Left ventricle myocardium inferior (tissue), 1 donor: Measurements from ENCODE around the gene DYNLL2. TPM values are rescaled to one million over a fixed set of nuclear protein-coding genes. Genes with fewer than 3 reads are reported as not detected.

Experiments used
- DNase-seq: peaks from one replicate; pipeline ENCODE4 v3.0.0-alpha.2; 2020
- H3K27ac ChIP-seq: fragments of 200-600 bp; replicated peaks from 2 replicates; pipeline ENCODE4 v1.8.0; 2021
- H3K27me3 ChIP-seq: fragments of 200-600 bp; 2 replicates; pipeline ENCODE4 v1.8.0; 2021; ENCODE audit warnings: low read depth
- H3K36me3 ChIP-seq: fragments of 200-600 bp; 2 replicates; pipeline ENCODE4 v1.8.0; 2021
- H3K4me1 ChIP-seq: fragments of 200-600 bp; 2 replicates; pipeline ENCODE4 v1.8.0; 2021
- H3K4me3 ChIP-seq: fragments of 200-600 bp; 2 replicates; pipeline ENCODE4 v1.8.0; 2021; ENCODE audit warnings: mild to moderate bottlenecking, moderate library complexity
- H3K9me3 ChIP-seq: fragments of 200-600 bp; replicated peaks from 2 replicates; pipeline ENCODE4 v1.8.0; 2021
- intact Hi-C: fragments of 100-400 bp; cut with micrococcal nuclease; formaldehyde crosslinking; loops from one replicate; pipeline ENCODE4 v1.11.0; 2022
- total RNA-seq: library from RNA; stranded (reverse); fragmentation: NEBNext Ultra II Directional; extraction: Animal tissue kit (Norgen Biotek cat#: 25700); gene quantifications from one replicate; pipeline ENCODE4 v1.2.1, GENCODE V29; 2021
- TF ChIP-seq, protein P1 (sequence below): fragments of 200-600 bp; IDR thresholded peaks from 2 replicates; pipeline ENCODE4 v1.8.0; 2021; ENCODE audit warnings: antibody characterized with exemption, mild to moderate bottlenecking, borderline replicate concordance
- donor health status: DM: no; HTN: yes; CAD: no; lungs with severe emphysema.

Gene DYNLL2
- total RNA-seq, 1 donor from 2014 or later = 93.5 TPM

GRCh38 chr17:58092101-58092796 is 9.0 kb downstream of the DYNLL2 start:
- Histone ChIP-seq H3K27me3 (no peaks in the 10 kb centered on the region), H3K4me1 (peaks cover 32% of the 10 kb centered on the region), H3K27ac (no peak overlapping the region), H3K9me3 (no peaks in the 10 kb centered on the region), H3K36me3 (peaks cover 72% of the 10 kb centered on the region), H3K4me3 (no peak overlapping the region)
- DNase-seq = no peak
- TF ChIP-seq, protein P1, sequence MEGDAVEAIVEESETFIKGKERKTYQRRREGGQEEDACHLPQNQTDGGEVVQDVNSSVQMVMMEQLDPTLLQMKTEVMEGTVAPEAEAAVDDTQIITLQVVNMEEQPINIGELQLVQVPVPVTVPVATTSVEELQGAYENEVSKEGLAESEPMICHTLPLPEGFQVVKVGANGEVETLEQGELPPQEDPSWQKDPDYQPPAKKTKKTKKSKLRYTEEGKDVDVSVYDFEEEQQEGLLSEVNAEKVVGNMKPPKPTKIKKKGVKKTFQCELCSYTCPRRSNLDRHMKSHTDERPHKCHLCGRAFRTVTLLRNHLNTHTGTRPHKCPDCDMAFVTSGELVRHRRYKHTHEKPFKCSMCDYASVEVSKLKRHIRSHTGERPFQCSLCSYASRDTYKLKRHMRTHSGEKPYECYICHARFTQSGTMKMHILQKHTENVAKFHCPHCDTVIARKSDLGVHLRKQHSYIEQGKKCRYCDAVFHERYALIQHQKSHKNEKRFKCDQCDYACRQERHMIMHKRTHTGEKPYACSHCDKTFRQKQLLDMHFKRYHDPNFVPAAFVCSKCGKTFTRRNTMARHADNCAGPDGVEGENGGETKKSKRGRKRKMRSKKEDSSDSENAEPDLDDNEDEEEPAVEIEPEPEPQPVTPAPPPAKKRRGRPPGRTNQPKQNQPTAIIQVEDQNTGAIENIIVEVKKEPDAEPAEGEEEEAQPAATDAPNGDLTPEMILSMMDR = no peak
- intact Hi-C loops = no loop called here

- Histone ChIP-seq H3K9me3 (no peaks in the 10 kb centered on the region), H3K27ac (no peak overlapping the region), H3K27me3 (no peaks in the 10 kb centered on the region), H3K4me1 (peaks cover 26% of the 10 kb centered on the region), H3K36me3 (peaks cover 66% of the 10 kb centered on the region), H3K4me3 (no peak overlapping the region)
- TF ChIP-seq, protein P1 = no peak
- DNase-seq = no peak
- intact Hi-C loops = no loop called here
These were observed 9.7 kb downstream of the DYNLL2 start for GRCh38 chr17:58092797-58093385.

- Histone ChIP-seq H3K4me1 (peaks cover 14% of the 10 kb centered on the region), H3K4me3 (no peak overlapping the region), H3K36me3 (peaks cover 53% of the 10 kb centered on the region), H3K27me3 (no peaks in the 10 kb centered on the region), H3K27ac (no peak overlapping the region), H3K9me3 (no peaks in the 10 kb centered on the region)
- intact Hi-C loops = no loop called here
- TF ChIP-seq, protein P1 = no peak
- DNase-seq = no peak
These were observed 10.9 kb downstream of the DYNLL2 start for GRCh38 chr17:58094118-58094517.

DNA sequence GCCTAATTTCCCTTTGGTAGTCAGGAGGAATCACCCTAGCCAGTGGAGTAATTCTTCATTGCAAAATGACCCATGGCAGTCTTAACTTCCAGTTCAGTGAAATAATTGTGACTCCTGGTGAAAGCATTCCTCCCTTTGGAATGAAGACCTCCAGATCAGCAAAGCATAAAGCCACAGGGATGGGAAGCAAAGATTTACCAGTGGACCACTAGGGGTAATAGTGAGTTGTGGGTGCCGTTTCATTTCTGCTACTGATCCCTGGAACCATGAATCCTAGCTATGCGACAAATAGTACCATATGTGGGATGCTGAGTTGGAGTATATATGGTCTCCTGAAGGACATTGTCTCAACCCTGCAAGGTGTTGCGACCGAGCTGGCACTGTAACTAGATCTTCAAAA is 13.7 kb downstream of the DYNLL2 start:
- DNase-seq = no peak
- Histone ChIP-seq H3K9me3 (no peaks in the 10 kb centered on the region), H3K4me3 (no peak overlapping the region), H3K36me3 (peaks cover 26% of the 10 kb centered on the region), H3K27ac (no peak overlapping the region), H3K4me1 (no peaks in the 10 kb centered on the region), H3K27me3 (no peaks in the 10 kb centered on the region)
- TF ChIP-seq, protein P1 = no peak
- intact Hi-C loops = no loop called here

DNA sequence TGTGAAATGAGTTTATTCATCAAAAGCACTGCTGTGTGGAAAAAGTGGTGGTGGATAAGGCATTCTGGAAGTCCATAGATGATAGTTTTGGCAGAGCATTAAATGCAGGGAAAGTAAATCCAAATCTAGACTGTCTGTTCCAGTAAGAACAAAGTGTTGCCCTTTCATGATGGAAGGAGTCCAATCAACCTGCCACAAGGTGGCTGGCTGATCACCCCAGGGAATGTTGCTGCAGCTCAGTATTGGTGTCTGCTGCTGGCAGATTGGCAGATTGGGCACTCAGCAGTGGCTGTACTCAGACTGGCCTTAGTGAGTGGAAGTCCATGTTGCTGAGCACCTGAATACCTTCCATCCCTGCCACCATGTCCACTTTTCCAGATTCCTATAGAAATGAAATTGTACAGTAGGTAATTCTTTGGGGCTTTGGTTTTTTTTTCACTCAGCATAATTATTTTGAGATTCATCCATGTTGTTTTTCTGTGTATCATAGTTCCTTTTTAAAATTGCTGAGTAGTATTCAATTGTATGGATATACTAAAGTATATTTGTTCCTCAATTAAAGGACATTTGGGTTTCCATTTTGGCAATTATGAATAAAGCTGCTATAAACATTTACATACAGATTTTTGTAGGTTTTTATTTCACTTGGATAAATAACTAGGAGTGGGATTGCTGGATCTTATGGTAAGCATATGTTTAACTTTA is 14.3 kb downstream of the DYNLL2 start:
- no peaks in the 10 kb centered on the region for H3K9me3 ChIP-seq
- no peak overlapping the region for H3K4me3 ChIP-seq
- no peak for DNase-seq
- no peaks in the 10 kb centered on the region for H3K4me1 ChIP-seq
- intact Hi-C loops = no loop called here
- TF ChIP-seq, protein P1 = no peak
- no peak overlapping the region for H3K27ac ChIP-seq
- H3K36me3 ChIP-seq = peaks cover 19% of the 10 kb centered on the region
- H3K27me3 ChIP-seq = no peaks in the 10 kb centered on the region
